ENCODE data around the gene SIDT1.

GRCh38 chr3:113660896-113661295 lies 128.5 kb downstream of the SIDT1 start:
- TF ChIP-seq CTCF (IDR thresholded peaks at IDR 0.05; ENCODE audit: low read depth, low read length), result no peak
- TF ChIP-seq EZH2phosphoT487 (IDR thresholded peaks at IDR 0.05; ENCODE audit: low read depth), result no peak
